ENCODE results near the gene BCL2L11.
A peak's percentile ranks its signal among the peaks of the same experiment; 100 is the strongest.

BCL2L11 gene

DNA sequence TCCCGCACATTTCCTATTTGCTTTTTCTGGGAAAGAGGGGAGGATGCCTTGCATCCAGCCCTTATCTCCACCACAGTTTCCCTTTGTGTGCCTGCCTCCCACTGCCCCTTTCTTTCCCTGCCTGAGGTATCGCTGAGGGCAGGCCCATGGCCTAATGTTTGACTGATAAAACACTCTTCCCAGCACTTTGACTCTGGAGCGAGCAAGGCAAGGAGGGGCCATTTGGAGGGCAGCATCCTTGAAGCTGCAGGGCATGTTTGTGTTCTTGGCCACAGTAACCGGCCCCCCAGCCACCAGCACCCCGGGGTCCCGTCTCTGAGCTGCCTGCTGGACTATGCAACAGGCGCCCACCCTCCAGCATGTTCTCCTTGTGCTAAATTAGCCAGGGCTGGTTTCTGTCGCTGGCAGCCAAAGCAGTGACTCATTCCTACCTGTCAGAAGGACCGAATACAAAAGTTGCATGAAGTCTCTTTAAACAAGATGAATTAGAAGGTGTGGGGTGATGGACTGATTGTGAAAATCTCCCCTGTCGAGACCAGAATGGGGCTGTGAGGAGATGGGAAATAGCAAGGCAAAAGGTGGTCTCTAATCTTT, 50.7 kb downstream of the BCL2L11 start:
- no peak for DNase-seq

DNA sequence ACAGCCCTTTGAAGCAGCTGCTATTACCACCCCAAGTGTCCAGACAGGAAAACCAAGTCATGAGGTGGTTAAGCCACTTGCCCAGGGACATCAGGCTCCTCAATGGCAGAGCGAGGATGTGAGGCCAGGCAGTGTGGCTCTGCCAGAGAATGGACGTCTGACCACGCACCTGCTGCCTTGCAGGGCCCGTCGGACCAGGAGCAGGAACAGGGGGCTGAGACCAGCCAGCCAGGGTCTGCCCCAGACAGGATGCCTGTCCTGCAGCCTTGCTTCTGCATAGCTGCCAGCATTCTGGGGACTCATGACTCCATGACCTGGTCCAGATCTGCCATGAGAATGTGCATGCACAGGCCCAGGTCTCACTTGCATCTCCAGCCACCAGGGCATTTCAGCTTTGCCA, 52.0 kb downstream of the BCL2L11 start:
- DNase-seq: no peak

DNA sequence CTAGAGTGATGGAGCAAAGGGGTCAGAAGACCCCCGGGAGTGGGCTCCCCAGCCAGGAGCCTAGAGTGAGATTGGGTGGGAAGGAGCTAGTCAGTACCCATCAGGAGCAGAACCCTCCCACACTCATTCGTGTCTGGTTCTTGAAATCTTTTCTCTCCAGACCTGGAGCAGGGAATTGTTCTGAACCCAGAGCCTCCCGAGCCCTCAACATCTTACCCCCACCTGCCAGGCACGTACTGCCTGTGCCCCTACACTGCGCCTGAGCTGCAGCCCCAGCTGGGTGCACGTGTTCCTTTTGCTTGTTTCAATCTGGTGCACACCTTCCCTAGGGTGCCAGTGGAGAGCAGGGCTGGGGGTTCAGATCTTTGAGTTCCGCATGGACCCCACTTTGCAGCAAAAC, 52.6 kb downstream of the BCL2L11 start:
- DNase-seq: no peak

DNA sequence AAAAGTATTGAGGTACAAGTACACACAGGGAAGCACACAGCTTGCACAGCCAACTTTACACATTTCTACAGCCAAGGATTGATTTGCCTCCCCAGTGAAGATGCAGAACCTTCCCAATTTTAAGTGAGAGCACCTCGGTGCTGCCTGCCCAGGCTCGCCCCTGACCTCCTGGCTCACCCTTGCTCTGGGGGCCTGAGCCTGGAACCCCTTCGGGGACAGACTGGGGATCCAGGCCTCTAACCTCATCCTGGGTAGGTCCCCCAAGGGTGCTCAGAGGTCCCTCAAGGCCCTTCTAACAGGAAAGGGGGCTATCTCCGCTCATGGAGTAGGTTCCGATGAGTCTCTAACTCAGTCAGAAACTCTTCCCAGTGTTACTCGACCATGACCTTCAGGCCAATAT, 53.1 kb downstream of the BCL2L11 start:
- no peak for DNase-seq

DNA sequence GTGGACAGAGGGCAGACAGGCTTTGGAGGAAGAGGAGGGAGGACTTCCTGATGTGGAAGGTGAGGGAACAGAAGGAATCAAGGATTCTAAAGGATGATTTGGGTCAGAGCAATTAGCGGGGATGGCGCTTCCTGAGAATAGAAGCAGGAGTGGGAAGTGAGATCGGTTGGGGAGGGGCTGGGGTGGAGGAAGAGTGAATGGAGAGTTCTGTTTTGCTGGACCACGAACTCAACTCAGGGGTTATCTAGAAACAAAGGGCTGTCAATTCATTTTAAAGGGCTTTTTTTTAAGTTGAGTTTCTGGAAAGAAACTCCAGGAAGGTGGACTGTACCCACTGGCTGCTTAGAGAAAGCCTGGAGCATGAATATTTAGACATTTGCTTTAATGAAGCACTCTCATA, 54.9 kb downstream of the BCL2L11 start:
- DNase-seq: no peak

DNA sequence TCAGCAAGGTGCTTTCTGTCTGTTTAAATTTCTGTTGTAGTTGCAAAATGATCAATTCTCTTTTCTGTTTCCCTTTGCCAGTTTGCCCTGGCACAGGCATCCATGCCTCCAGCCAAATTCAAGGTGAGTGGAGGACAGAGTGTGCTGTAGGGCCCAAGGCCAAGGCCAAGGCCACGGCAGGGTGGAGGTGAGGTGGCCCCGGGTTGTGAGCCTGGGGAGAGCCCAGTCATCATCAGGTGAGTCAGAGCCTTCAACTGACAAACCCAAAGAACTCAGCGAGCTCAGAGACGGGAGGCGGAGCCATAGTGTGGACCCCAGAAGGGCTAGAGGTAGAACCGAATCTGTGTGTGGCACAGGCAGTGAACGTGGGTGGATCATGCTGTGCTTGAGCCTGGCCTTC, 55.7 kb downstream of the BCL2L11 start:
- no peak for DNase-seq

DNA sequence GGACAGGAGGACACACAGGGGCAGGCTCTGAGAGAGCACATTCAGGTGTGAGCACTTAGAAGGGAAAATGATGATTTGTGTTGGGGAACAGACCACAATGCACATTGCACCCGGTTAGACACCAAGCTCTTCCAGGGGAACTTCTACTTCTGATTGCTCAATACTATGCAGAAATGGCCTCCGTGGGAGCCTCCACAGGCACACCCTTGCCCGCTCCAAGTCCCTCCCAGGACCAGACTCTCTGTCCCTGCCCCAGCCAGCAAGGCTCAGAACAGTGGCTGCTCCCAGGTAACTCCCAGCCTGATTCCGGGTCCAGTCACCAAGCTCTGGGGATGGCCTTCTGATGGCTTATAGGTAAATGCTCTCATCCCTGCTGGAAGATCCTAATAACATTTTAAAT, 56.2 kb downstream of the BCL2L11 start:
- no peak for DNase-seq

DNA sequence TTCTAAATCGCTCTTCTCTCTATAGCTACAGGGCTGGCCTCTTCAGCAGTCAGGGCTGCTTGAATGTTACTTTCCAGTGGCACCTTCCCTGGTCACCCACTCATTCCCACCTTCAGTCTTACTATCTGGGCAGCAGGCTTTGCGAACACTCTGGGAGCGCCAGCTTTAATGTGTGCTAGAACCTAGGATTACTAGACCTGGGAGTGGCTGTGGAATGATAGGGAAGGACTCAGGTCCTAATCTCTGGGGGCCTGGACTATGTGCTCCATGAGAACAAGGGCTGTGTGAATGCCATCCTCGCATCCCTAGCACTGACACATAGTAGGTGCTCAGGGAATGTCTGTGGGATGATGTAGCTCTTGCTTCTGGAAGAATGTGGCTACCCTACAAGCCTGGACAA, 57.6 kb downstream of the BCL2L11 start:
- no peak for DNase-seq

DNA sequence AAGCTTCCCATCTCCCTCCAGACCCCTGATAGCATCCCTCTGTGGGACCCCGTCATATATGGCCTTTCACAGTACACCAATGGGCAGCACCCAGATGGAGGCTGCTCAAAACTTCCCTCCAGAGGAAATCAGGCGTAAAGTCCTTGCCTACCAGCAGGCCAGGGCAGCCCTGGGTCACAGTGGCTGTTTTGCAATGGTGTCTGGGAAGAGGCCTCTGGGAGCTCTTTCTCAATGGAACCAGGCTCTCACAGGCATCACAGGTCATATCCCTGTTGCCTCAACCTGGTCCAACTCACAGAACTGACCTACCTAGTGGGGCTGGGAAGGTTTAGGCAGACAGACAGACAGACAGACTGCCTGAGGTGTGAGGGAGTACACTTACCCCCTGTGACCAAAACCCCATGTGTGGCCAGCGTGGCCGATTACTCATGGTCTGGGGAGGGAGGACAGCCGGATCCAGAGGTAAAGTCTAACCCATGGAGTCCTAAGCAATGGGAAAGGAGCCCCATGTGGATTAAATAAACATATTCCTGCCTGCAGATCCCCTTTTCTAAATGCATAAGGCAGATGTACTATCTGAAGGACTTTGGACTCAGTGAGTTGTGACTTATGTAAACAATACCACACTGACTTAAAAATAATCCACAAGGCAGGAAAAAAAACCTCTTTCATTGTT, 58.2 kb downstream of the BCL2L11 start:
- peak in 1 of 2 experiments; percentile 9 for DNase-seq

DNA sequence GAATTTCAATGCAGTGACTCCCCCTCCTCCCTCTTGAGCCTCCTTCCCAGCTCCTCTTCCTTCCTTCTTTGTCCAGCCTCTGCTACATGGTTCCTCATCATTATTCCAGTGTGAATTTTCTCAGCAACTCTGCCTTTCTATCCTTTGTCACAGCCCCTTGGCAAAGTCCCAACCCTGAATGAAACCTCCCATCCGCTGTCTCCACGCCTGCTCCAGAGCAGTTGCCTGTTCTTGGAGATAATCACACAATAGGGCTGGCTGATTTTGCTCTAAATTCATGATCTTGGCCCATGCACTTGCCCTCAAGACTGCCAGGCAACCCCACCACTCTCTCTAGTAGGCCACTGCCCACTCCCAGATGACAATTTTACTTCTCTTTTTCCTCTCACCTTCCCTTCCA, 61.4 kb downstream of the BCL2L11 start:
- no peak for DNase-seq

DNA sequence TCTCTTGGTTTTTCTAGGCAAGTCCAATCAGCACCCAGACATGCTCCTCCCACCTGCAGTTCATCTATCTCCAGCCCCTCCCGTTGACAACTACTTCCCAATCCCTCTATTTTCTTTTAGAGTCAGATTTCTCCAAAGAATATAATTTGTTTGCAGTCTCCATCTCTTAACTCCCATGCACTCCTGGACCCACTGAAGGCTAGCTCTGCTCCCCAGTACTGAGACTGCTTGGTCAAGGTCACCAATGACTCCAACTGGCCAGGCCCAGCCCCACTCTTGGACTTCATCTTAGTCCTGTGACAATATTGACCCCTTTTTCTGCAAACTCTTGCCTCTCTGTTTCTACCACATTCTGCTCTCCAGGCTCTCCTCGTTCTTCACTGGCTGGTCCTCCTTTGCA, 62.0 kb downstream of the BCL2L11 start:
- DNase-seq: no peak

DNA sequence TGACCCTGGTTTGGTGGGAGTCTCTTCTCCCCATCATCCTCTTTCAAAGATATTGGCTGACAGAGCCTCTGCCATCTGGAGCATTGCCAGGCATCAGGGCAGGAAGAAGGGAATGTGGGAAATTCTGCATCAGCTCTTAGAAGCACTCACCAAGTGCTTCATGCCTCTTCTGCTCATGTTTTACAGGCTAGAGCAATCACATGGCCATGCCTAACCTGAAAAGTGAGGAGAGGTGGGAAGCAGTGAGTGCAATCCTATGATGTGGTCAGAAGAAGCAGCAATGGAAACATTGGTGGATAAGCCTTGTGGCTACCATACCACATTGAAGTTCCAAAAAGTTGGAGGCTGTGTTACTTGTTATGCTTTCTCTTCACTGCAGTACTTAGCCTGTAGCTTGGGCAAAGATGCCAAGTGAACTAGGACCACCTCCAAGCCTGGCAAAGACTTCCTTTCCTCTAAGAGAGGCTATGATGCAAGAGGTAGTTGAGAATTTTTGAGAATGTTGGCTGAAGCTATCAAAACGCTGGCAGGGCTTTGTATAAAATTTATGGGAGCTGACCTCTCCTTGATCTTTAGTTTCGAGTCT, 64.1 kb downstream of the BCL2L11 start:
- no peak for DNase-seq

DNA sequence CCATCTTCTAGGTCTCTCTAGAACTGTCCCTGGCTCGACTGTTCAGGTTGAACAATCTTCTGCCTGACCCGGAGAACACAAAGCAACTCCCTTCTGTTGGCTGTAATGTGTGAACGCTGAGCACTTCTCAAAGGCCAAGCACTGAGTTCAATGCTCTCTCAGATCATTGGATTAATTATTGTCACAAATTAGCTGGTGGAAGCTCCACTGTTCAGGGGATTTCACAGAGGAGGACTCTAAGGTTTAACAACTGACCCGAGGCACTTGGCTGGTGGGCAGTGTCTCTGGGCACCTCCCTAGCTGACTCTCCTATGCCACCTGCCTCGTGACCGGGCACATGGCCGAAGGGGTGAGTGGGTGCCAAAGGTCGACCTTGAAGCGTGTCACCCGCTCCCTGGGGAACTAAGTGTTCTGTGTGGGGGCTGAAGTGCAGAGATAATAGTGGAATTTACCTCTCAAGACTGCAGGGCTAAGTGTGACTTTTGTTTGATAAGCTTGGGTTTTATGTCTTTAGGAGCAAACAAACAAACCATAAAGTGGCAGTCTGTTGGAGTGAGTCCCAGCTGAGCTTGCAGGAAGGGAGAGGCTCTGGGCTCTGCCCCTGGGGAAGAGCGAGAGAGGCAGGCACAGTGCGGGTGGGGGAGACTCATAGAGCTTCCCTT, 64.8 kb downstream of the BCL2L11 start:
- no peak for DNase-seq

DNA sequence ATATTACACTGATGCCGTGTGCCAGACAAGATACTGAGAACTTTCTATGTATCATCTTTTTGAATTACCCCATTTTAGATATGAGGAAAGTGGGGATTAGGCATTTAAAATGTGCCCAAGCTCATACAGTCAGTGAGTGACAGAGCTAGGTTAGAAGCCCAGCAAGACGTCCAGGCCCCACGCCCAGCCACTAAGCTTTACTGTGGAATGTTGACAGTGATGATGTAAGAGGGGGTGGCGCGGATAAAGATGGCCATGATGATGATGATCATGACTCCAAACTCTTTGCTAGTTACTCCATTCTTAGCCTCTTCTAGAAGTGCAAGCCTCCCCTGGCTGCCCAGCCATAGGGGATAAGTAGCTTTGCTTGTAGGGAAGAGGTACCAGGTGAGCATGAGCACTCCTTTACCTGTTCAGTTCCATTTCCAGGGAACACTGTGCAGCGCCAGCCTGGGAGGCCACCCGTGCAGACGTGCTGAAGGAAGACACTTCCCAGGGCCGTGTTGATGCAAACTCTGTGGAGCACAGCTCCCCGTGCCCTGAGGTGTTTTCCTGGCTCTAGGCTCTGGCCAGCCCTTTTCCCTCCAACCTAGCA, 65.5 kb downstream of the BCL2L11 start:
- no peak for DNase-seq

DNA sequence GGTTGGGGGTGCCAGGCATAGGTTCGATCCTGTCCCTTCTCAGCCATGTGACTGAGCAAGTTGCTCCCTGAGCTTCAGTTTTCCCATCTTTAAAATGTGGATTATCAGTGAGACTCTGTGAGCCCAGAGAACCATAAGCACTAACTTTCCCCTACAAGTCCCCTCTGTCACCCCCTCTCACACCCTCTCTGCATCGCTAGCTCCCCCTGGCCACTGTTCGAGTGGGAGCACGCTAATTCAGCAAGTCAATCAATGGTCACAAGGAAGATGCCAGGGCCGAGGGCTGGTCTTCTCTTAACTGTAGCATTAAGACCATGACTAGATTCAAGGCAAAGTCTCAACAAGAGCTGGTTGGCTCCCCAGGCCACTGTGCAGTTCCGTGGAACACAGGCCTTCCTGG, 66.2 kb downstream of the BCL2L11 start:
- DNase-seq: no peak

DNA sequence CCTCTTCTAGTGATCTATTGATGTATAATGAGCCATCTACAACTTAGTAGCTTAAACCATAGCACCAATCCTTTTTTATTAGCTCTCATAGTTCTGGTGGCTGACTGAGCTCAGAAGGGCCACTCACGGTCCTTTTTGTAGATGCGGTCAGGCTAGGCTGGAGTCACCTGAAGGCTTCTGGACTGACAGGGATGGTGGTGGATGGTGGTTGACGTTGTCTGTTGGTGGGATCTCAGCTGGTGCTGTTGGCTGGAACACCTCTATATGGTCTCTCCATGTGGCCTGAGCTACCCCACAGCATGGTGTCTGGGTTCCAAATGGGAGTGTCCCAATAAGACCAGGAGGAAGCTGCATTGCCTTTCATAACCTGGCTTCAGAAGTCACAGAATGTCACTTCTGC, 68.0 kb downstream of the BCL2L11 start:
- DNase-seq: no peak

DNA sequence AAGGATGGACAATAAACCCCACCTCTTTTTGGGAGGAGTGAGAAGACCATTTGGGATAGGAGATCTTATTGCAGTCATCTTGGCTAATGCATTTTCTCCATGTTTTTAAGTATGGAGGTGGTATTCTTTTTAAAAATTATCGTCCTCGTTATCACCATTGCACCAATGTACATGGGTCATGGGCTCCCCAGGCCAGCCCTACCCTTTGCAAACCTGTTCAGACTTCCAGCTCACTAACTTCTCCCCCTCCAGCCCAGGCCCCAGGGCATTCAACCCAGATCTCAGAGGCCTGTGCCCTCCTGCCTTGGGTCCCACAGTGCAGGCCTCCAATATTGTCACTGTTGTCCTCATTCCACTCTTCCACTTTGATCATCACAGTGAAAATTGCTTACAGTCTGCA, 68.4 kb downstream of the BCL2L11 start:
- DNase-seq: no peak

DNA sequence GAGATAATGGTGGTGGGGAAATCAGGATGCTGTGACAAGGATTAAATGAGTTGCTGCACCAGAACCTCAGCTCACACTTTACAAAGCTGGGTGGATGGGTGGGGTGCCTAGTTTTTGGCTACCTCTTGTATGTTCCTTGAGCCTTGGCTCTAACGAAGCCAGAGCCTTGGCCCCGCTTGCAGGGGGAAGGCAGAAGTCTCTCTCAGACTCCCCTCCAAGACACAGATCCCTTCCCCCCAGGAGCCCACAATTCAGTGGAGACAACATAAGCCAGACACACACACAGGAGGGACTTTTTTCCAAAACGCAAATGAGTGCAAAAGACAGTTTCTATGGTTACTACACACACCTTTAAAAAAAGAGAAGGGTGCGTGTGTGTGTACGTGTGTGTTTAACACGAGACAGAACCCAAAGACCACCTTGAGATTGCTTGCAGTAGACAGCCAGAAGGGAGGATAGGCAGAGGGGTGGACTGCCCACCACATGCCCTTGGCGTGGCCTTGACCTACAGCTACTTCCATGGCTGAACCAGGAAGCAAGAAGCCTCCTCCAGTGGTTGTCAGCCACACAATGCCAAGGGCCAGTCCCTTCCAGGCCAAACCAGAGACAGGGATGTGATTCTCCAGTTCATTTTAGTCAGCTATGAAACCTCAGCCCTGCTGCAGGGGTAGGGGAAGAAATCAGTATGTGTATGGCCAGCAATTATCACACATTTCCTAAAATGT, 70.3 kb downstream of the BCL2L11 start:
- DNase-seq: no peak

DNA sequence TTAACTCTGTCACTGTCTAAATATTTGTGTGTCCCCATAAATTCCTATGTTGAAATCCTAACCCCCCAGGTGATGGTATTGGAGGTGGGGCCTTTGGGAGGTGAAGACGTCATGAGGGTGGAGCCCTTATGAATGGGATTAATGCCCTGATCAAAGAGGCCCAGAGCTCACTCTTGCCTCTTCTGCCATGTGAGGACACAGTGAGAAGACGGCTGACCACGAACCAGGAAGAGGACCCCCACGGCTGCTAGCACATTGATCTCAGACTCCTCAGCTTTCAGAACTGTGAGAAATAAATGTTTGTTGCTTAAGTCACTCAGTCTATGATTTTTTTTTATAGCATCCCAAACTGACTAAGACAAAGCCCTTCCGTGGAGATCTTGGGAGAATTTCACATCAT, 71.2 kb downstream of the BCL2L11 start:
- no peak for DNase-seq

DNA sequence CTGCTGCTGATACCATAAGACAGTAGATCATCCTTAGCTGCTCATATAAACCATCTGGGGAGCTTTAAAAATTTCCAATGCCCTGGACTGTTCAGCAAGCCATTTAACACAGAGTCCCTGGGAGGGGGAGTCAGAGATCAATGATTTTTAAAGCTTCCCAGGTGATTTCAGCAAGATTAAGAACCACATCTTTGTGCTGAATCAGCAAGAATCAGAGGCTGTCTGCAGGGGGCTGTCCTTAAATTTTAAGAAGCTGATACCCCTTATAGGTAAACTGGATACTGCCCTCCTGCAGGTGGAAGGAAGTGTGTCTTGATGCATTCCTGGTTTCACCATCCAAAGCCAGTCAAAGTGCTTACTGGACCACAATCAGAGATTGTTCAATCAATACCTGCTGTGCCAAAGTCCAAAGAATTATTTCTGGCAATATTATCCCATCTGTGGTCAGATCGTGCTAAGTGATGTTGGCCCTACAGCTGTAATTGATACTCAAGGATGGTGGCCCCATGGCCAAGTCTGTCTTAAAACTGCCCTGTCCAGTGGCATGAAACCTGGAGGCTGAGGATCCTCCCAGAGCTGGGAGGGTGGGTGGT, 72.2 kb downstream of the BCL2L11 start:
- no peak for DNase-seq

DNA sequence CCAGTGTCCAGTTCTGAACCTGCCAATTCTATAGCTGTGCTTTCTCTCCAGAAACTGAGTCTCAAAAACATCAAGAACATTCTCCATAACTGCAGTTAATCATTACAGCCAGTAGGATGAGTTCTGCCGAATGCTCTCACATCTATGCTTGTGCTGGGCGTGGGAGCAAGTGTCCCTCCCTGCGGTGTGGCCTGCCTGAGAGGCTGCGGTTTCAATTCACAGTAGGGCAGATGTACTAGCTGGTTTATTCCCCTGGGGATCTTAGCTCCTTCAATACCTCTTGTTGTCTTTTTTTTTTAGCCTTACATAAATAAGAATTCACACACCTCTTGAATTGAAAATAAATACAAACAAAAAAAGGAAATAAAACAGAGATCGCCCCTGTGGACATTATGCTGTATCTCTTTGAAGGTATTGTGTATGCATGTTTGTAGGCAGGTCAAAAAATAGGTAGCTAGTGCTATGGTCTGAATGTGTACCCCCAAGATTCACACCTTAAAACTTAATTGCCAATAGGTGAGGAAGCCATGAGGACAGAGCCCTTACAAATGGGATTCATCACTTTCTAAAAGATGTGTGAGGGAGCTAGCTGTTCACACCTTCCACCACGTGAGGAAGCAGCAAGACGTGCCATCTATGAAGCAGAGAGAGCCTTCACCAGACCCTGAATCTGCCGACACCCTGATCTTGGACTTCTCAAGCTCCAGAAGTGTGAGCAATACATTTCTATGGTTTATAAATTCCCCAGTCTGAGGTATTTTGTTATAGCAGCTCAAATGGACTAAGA, 74.3 kb downstream of the BCL2L11 start:
- DNase-seq: no peak

DNA sequence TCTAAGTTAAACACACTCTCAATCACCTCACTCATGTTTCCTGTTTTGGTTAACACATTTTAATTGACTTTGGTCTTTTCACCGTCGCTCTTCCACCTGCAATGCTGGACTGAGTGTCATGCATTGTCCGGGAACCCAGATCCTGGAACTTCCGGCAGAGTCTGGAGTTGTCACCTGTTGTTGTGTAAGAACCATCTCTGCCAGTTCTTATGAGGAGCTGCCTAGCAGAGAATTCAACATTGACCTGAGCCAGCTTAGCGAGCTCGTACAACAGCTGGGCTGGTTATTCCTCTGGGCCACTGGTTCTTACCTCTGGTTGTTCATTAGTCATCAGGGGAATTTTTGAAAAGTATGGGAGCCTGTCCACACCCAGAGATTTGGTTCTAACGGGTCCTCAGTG, 75.7 kb downstream of the BCL2L11 start:
- DNase-seq: no peak

Data from NCI-H524 (cell line).